Activated CD8-positive, alpha-beta memory T cell treated with anti-CD3 and anti-CD28 coated beads for 48 hours (primary cell): Measurements from ENCODE around the gene CCDC51.
"Not testable (repeated sequence)": the region's sequence is repeated elsewhere in the genome, so short reads cannot be mapped to it uniquely, and the experiment has no call there.

Experiments used
- DNase-seq, 3 experiments: peaks; one replicate each; pipeline ENCODE4 v3.0.0-alpha.2; 2020; ENCODE audit warnings: low read depth in 2 of 3, low spot score in 2 of 3

CCDC51 gene

GRCh38 chr3:48439820-48440589 is at the start of gene CCDC51, which contains the start of gene TMA7:
CCDC51 (minus strand) TSS chr3:48440119; CDS start chr3:48435128, 4,991 bp downstream.
TMA7 (plus strand) TSS chr3:48440257; CDS start chr3:48440297, 40 bp downstream.
- peak; percentile 88 to 96 (median 93) for DNase-seq

GRCh38 chr3:48486952-48487351 is 47.0 kb upstream of the CCDC51 start:
- no peak for DNase-seq

GRCh38 chr3:48482822-48483221 is 42.9 kb upstream of the CCDC51 start:
- DNase-seq: not testable (repeated sequence)

- DNase-seq: not testable (repeated sequence)
These were observed 41.0 kb upstream of the CCDC51 start for GRCh38 chr3:48480891-48481290.

- peak in 1 of 3 experiments; percentile 18 for DNase-seq
These were observed 39.0 kb upstream of the CCDC51 start for GRCh38 chr3:48478626-48479555.

GRCh38 chr3:48477959-48478520 is 38.1 kb upstream of the CCDC51 start:
- no peak for DNase-seq

GRCh38 chr3:48476426-48477053 is 36.6 kb upstream of the CCDC51 start:
- DNase-seq: no peak

- DNase-seq: no peak
These were observed 35.3 kb upstream of the CCDC51 start for GRCh38 chr3:48475188-48475587.

- DNase-seq: no peak
These were observed 34.7 kb upstream of the CCDC51 start for GRCh38 chr3:48474619-48475018.

GRCh38 chr3:48474031-48474430 is 34.1 kb upstream of the CCDC51 start:
- not testable (repeated sequence) for DNase-seq

GRCh38 chr3:48473617-48473952 is 33.7 kb upstream of the CCDC51 start:
- DNase-seq: no peak

GRCh38 chr3:48472923-48473616 is 33.2 kb upstream of the CCDC51 start:
- DNase-seq: peak; percentile 83 to 86 (median 86)

- peak in 2 of 3 experiments; percentile 18 to 61 for DNase-seq
These were observed 32.7 kb upstream of the CCDC51 start for GRCh38 chr3:48472673-48472922.

GRCh38 chr3:48470286-48470685 is 30.4 kb upstream of the CCDC51 start:
- DNase-seq: no peak

GRCh38 chr3:48469046-48469915 is 29.4 kb upstream of the CCDC51 start:
- no peak for DNase-seq

- no peak for DNase-seq
These were observed 28.4 kb upstream of the CCDC51 start for GRCh38 chr3:48468329-48468731.

GRCh38 chr3:48467473-48468267 is 27.8 kb upstream of the CCDC51 start:
- no peak for DNase-seq

- no peak for DNase-seq
These were observed 27.2 kb upstream of the CCDC51 start for GRCh38 chr3:48467110-48467454.
